Measurements from ENCODE around the gene IFI30. TPM values are rescaled to one million over a fixed set of nuclear protein-coding genes. Genes with fewer than 3 reads are reported as not detected.

IFI30 gene
- total and polyA plus RNA-seq, 2 experiments from 2014 or later, result 27.4 to 34.4 TPM

GRCh38 chr19:18203863-18204393, 30.3 kb downstream of the IFI30 start, which contains the start of gene RAB3A:
TSS of gene RAB3A (minus strand) at chr19:18204042. CDS start at chr19:18202740, 1,302 bp downstream.
- Histone ChIP-seq H3K27me3 (ENCODE audit: insufficient read depth) (no peaks in the 10 kb centered on the region), H3K4me3 (peak within 1 kb of the TSS; percentile 90), H4K20me1 (replicated peaks; ENCODE audit: insufficient read depth) (peaks cover 3% of the 10 kb centered on the region), H3F3A (replicated peaks; ENCODE audit: low read depth) (peaks cover 35% of the 10 kb centered on the region), H3K27ac (ENCODE audit: low read depth) (peak within 1 kb of the TSS; percentile 99), H3K36me3 (ENCODE audit: insufficient read depth) (peaks cover 10% of the 10 kb centered on the region; the same call in 1 of the 2 replicates), H3K4me2 (peak within 1 kb of the TSS; percentile 99), H3K4me1 (ENCODE audit: insufficient read depth) (peaks cover 11% of the 10 kb centered on the region), H2AFZ (peak within 1 kb of the TSS; percentile 76), H3K9me2 (ENCODE audit: insufficient read depth) (no peaks in the 10 kb centered on the region), H3K79me2 (replicated peaks; ENCODE audit: insufficient read depth) (0 out of 2 replicates have a peak, but pooled peaks cover 6% of the 10 kb centered on the region)
- TF ChIP-seq EZH2phosphoT487 (IDR thresholded peaks at IDR 0.05; ENCODE audit: unreplicated experiment) (no peak), STAT1 (IDR thresholded peaks at IDR 0.05; ENCODE audit: unreplicated experiment) (peak; percentile 93), CTCF (conservative IDR thresholded peaks at IDR 0.05; ENCODE audit: low read depth in 2 of 2) (0 out of 4 replicates have a peak, but pooled peaks of 1 of the 2 experiments have one; percentile 8), ZNF462 (CRISPR knock-in tag; IDR thresholded peaks at IDR 0.05) (no peak), POLR2AphosphoS5 (IDR thresholded peaks at IDR 0.05; ENCODE audit: low read depth) (peak; percentile 58), JUNB (IDR thresholded peaks at IDR 0.05; ENCODE audit: unreplicated experiment) (no peak), EZH2 (IDR thresholded peaks at IDR 0.05; ENCODE audit: low read depth, unreplicated experiment) (no peak), ZNF331 (CRISPR knock-in tag; IDR thresholded peaks at IDR 0.05; ENCODE audit: low read depth) (no peak), NANOG (IDR thresholded peaks at IDR 0.05; ENCODE audit: borderline replicate concordance) (no peak), CREB1 (CRISPR knock-in tag; IDR thresholded peaks at IDR 0.05; ENCODE audit: low read depth) (peak; percentile 88), ZNF114 (CRISPR knock-in tag; IDR thresholded peaks at IDR 0.05) (no peak)
- TF ChIP-seq, protein P1, sequence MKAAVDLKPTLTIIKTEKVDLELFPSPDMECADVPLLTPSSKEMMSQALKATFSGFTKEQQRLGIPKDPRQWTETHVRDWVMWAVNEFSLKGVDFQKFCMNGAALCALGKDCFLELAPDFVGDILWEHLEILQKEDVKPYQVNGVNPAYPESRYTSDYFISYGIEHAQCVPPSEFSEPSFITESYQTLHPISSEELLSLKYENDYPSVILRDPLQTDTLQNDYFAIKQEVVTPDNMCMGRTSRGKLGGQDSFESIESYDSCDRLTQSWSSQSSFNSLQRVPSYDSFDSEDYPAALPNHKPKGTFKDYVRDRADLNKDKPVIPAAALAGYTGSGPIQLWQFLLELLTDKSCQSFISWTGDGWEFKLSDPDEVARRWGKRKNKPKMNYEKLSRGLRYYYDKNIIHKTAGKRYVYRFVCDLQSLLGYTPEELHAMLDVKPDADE (IDR thresholded peaks at IDR 0.05), result no peak
- TF ChIP-seq, protein P2, sequence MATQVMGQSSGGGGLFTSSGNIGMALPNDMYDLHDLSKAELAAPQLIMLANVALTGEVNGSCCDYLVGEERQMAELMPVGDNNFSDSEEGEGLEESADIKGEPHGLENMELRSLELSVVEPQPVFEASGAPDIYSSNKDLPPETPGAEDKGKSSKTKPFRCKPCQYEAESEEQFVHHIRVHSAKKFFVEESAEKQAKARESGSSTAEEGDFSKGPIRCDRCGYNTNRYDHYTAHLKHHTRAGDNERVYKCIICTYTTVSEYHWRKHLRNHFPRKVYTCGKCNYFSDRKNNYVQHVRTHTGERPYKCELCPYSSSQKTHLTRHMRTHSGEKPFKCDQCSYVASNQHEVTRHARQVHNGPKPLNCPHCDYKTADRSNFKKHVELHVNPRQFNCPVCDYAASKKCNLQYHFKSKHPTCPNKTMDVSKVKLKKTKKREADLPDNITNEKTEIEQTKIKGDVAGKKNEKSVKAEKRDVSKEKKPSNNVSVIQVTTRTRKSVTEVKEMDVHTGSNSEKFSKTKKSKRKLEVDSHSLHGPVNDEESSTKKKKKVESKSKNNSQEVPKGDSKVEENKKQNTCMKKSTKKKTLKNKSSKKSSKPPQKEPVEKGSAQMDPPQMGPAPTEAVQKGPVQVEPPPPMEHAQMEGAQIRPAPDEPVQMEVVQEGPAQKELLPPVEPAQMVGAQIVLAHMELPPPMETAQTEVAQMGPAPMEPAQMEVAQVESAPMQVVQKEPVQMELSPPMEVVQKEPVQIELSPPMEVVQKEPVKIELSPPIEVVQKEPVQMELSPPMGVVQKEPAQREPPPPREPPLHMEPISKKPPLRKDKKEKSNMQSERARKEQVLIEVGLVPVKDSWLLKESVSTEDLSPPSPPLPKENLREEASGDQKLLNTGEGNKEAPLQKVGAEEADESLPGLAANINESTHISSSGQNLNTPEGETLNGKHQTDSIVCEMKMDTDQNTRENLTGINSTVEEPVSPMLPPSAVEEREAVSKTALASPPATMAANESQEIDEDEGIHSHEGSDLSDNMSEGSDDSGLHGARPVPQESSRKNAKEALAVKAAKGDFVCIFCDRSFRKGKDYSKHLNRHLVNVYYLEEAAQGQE (IDR thresholded peaks at IDR 0.05; ENCODE audit: unreplicated experiment), result no peak
- DNase-seq (ENCODE audit: low spot score), result peak; percentile 100
- Mint-ChIP-seq H3K4me1 (peaks cover 23% of the 10 kb centered on the region), H3K36me3 (ENCODE audit: low read depth) (peaks cover 23% of the 10 kb centered on the region), H3K27ac (peak within 1 kb of the TSS; percentile 96), H3K27me3 (ENCODE audit: insufficient read depth, low read depth, poor library complexity) (peaks cover 20% of the 10 kb centered on the region), H3K4me3 (peak within 1 kb of the TSS; percentile 97), H3K9me3 (no peaks in the 10 kb centered on the region)
- ATAC-seq, result peak; percentile 83

All from GM23338 (cell line).